ENCODE data around the gene SNX6. TPM values are rescaled to one million over a fixed set of nuclear protein-coding genes. Genes with fewer than 3 reads are reported as not detected.
"Not testable (repeated sequence)": the region's sequence is repeated elsewhere in the genome, so short reads cannot be mapped to it uniquely, and the experiment has no call there.

SNX6 gene
- total RNA-seq, 2 donors from 2014 or later = 78.0 to 109 TPM

GRCh38 chr14:34649344-34649743 is 19.4 kb upstream of the SNX6 start:
- Mint-ChIP-seq H3K9me3 (no peaks in the 10 kb centered on the region), H3K27ac (no peak overlapping the region), H3K36me3 (no peaks in the 10 kb centered on the region)
- no peak for DNase-seq (ENCODE audit: low spot score in 2 of 2)
- ATAC-seq = no peak

GRCh38 chr14:34646570-34647255 is 16.8 kb upstream of the SNX6 start:
- ATAC-seq = no peak
- no peaks in the 10 kb centered on the region for H3K9me3 Mint-ChIP-seq
- H3K36me3 Mint-ChIP-seq = no peaks in the 10 kb centered on the region
- DNase-seq (ENCODE audit: low spot score in 2 of 2) = no peak
- no peak overlapping the region for H3K27ac Mint-ChIP-seq

- Mint-ChIP-seq H3K9me3 (no peaks in the 10 kb centered on the region), H3K36me3 (no peaks in the 10 kb centered on the region), H3K27ac (no peak overlapping the region)
- no peak for DNase-seq (ENCODE audit: low spot score in 2 of 2)
- no peak for ATAC-seq
Observed at GRCh38 chr14:34643361-34643760, 13.4 kb upstream of the SNX6 start.

GRCh38 chr14:34642595-34642994 is 12.6 kb upstream of the SNX6 start:
- no peaks in the 10 kb centered on the region for H3K9me3 Mint-ChIP-seq
- no peak for ATAC-seq
- H3K27ac Mint-ChIP-seq = no peak overlapping the region
- no peak for DNase-seq (ENCODE audit: low spot score in 2 of 2)
- H3K36me3 Mint-ChIP-seq = no peaks in the 10 kb centered on the region

GRCh38 chr14:34640826-34641225 is 10.9 kb upstream of the SNX6 start:
- no peak for ATAC-seq
- no peak for DNase-seq (ENCODE audit: low spot score in 2 of 2)
- Mint-ChIP-seq H3K27ac (no peak overlapping the region), H3K36me3 (no peaks in the 10 kb centered on the region), H3K9me3 (no peaks in the 10 kb centered on the region)

GRCh38 chr14:34634360-34634771 is 4.4 kb upstream of the SNX6 start:
- H3K27ac Mint-ChIP-seq; H3K36me3 Mint-ChIP-seq; H3K9me3 Mint-ChIP-seq; DNase-seq (ENCODE audit: low spot score in 2 of 2); ATAC-seq: not testable (repeated sequence)

GRCh38 chr14:34633742-34634141 is 3.8 kb upstream of the SNX6 start:
- H3K9me3 Mint-ChIP-seq = peaks cover 0 to 5% of the 10 kb centered on the region in 2 donors
- peaks cover 6 to 14% of the 10 kb centered on the region in 2 donors for H3K36me3 Mint-ChIP-seq
- H3K27ac Mint-ChIP-seq = no peak overlapping the region
- DNase-seq (ENCODE audit: low spot score in 2 of 2) (no peak), ATAC-seq (no peak)

GRCh38 chr14:34632411-34632978 is 2.5 kb upstream of the SNX6 start:
- peaks cover 0 to 5% of the 10 kb centered on the region in 2 donors for H3K9me3 Mint-ChIP-seq
- H3K36me3 Mint-ChIP-seq = peaks cover 6 to 14% of the 10 kb centered on the region in 2 donors
- no peak for ATAC-seq
- no peak overlapping the region for H3K27ac Mint-ChIP-seq
- no peak for DNase-seq (ENCODE audit: low spot score in 2 of 2)

GRCh38 chr14:34629344-34629656 is 648 bp downstream of the SNX6 start:
- ATAC-seq (no peak), DNase-seq (ENCODE audit: low spot score in 2 of 2) (peak in 1 of 2 donors; percentile 60)
- Mint-ChIP-seq H3K27ac (peak overlapping the region; percentile 93 to 94), H3K36me3 (peaks cover 6 to 14% of the 10 kb centered on the region in 2 donors), H3K9me3 (peaks cover 0 to 5% of the 10 kb centered on the region in 2 donors)

GRCh38 chr14:34628681-34629135 is 1.2 kb downstream of the SNX6 start:
- Mint-ChIP-seq H3K36me3 (peaks cover 6 to 14% of the 10 kb centered on the region in 2 donors), H3K9me3 (peaks cover 0 to 5% of the 10 kb centered on the region in 2 donors), H3K27ac (peak overlapping the region; percentile 93 to 94)
- no peak for ATAC-seq
- peak in 1 of 2 donors; percentile 15 for DNase-seq (ENCODE audit: low spot score in 2 of 2)

- H3K9me3 Mint-ChIP-seq = no peaks in the 10 kb centered on the region
- peaks cover 0 to 16% of the 10 kb centered on the region in 2 donors for H3K36me3 Mint-ChIP-seq
- ATAC-seq (no peak), DNase-seq (ENCODE audit: low spot score in 2 of 2) (no peak)
- peak overlapping the region in 1 of 2 donors; percentile 1 for H3K27ac Mint-ChIP-seq
Observed at GRCh38 chr14:34623506-34623905, 6.4 kb downstream of the SNX6 start.

- DNase-seq (ENCODE audit: low spot score in 2 of 2) = no peak
- Mint-ChIP-seq H3K27ac (no peak overlapping the region), H3K9me3 (no peaks in the 10 kb centered on the region)
Observed at GRCh38 chr14:34620839-34621238, 9.1 kb downstream of the SNX6 start.

GRCh38 chr14:34620115-34620514 is 9.8 kb downstream of the SNX6 start:
- Mint-ChIP-seq H3K36me3 (peaks cover 0 to 19% of the 10 kb centered on the region in 2 donors), H3K27ac (peak overlapping the region in 1 of 2 donors; percentile 73), H3K9me3 (no peaks in the 10 kb centered on the region)
- DNase-seq (ENCODE audit: low spot score in 2 of 2) (no peak), ATAC-seq (no peak)

More at GRCh38 chr14:34620839-34621238, 9.1 kb downstream of the SNX6 start:
- H3K36me3 Mint-ChIP-seq = peaks cover 0 to 19% of the 10 kb centered on the region in 2 donors
- no peak for ATAC-seq

- Mint-ChIP-seq H3K27ac (peak overlapping the region in 1 of 2 donors; percentile 25), H3K36me3 (peaks cover 0 to 19% of the 10 kb centered on the region in 2 donors), H3K9me3 (no peaks in the 10 kb centered on the region)
- DNase-seq (ENCODE audit: low spot score in 2 of 2) = no peak
- no peak for ATAC-seq
Observed at GRCh38 chr14:34619471-34619870, 10.5 kb downstream of the SNX6 start.

- Mint-ChIP-seq H3K36me3 (peaks cover 0 to 27% of the 10 kb centered on the region in 2 donors), H3K9me3 (no peaks in the 10 kb centered on the region), H3K27ac (no peak overlapping the region)
- no peak for ATAC-seq
- DNase-seq (ENCODE audit: low spot score in 2 of 2) = no peak
Observed at GRCh38 chr14:34616360-34616759, 13.6 kb downstream of the SNX6 start.

GRCh38 chr14:34615507-34615906 is 14.4 kb downstream of the SNX6 start:
- H3K36me3 Mint-ChIP-seq = peaks cover 0 to 27% of the 10 kb centered on the region in 2 donors
- no peak for ATAC-seq
- no peak overlapping the region for H3K27ac Mint-ChIP-seq
- no peak for DNase-seq (ENCODE audit: low spot score in 2 of 2)
- no peaks in the 10 kb centered on the region for H3K9me3 Mint-ChIP-seq

- Mint-ChIP-seq H3K27ac (peak overlapping the region in 1 of 2 donors; percentile 84), H3K36me3 (peaks cover 0 to 19% of the 10 kb centered on the region in 2 donors), H3K9me3 (no peaks in the 10 kb centered on the region)
- ATAC-seq (no peak), DNase-seq (ENCODE audit: low spot score in 2 of 2) (no peak)
Observed at GRCh38 chr14:34614638-34615037, 15.3 kb downstream of the SNX6 start.

- Mint-ChIP-seq H3K36me3 (peaks cover 0 to 8% of the 10 kb centered on the region in 2 donors), H3K27ac (peak overlapping the region in 1 of 2 donors; percentile 4), H3K9me3 (no peaks in the 10 kb centered on the region)
- no peak for DNase-seq (ENCODE audit: low spot score in 2 of 2)
- ATAC-seq = no peak
Observed at GRCh38 chr14:34610101-34610500, 19.8 kb downstream of the SNX6 start.
